Gastroesophageal sphincter (tissue), 3 donors: ENCODE measurements around the gene ANKRD9.

ENCODE experiments used
- POLR2A ChIP-seq, 2 donors: fragments of 450-650 bp; IDR thresholded peaks; one replicate each; pipeline ENCODE4 v1.6.1; 2017; ENCODE audit warnings: antibody characterized with exemption in 2 of 2, mild to moderate bottlenecking in 2 of 2, moderate library complexity in 1 of 2
- TF ChIP-seq, protein P1 (sequence below), 4 experiments: fragments of 200-600 bp in 2 of 4; fragments of 450-650 bp in 2 of 4; sonication (generic) in 1 of 4; IDR thresholded peaks; one replicate each; pipeline ENCODE4 v1.5.1; 2017 to 2019; ENCODE audit warnings: antibody characterized with exemption in 4 of 4, mild to moderate bottlenecking in 2 of 4, moderate library complexity in 2 of 4

DNA sequence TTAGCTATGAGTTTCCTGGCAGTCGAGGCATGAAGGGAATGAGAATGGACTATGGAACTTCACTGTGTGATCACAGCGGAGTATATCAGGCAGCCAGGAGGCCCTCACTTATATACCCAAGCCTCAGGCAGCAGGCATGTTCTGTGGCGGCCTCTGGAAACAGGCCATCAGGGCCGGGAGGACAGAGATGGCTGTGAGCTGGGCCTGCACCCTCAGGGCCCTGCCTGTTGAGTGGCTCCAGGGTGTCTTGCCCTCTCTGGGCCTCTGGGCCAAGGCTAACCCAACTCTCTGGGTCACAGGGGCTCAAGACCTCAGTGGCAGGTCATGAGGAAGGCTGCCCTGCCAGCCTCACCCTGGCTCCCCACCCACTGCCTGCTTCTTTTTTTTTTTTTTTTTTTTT is 49.0 kb upstream of the ANKRD9 start:
- TF ChIP-seq, protein P1, sequence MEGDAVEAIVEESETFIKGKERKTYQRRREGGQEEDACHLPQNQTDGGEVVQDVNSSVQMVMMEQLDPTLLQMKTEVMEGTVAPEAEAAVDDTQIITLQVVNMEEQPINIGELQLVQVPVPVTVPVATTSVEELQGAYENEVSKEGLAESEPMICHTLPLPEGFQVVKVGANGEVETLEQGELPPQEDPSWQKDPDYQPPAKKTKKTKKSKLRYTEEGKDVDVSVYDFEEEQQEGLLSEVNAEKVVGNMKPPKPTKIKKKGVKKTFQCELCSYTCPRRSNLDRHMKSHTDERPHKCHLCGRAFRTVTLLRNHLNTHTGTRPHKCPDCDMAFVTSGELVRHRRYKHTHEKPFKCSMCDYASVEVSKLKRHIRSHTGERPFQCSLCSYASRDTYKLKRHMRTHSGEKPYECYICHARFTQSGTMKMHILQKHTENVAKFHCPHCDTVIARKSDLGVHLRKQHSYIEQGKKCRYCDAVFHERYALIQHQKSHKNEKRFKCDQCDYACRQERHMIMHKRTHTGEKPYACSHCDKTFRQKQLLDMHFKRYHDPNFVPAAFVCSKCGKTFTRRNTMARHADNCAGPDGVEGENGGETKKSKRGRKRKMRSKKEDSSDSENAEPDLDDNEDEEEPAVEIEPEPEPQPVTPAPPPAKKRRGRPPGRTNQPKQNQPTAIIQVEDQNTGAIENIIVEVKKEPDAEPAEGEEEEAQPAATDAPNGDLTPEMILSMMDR (IDR thresholded peaks at IDR 0.05), result no peak
- TF ChIP-seq POLR2A (IDR thresholded peaks at IDR 0.05), result no peak
